ENCODE measurements around the gene SLC6A3.

The SLC6A3 gene

DNA sequence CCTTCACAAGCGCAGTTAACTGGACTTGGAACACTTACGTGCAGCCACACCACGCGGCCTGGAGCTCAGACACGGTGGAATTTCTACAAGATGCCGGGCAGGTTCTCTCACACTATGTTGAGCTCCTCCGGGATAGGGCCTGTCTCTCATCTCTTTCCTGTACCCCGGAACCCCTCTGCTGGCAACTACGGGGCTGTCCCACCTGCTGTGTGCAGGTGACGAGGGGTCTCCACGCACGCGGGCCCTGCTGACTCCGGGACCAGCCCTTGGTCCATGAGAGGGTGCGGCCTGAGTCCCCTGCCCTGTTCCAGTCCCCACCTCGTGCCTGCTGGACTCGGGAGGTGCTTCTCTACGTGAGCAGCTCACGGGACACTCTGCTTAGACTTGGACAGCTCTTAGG is 40.1 kb downstream of the SLC6A3 start:
- no peak for DNase-seq (ENCODE audit: low spot score)
- TF ChIP-seq, protein P1, sequence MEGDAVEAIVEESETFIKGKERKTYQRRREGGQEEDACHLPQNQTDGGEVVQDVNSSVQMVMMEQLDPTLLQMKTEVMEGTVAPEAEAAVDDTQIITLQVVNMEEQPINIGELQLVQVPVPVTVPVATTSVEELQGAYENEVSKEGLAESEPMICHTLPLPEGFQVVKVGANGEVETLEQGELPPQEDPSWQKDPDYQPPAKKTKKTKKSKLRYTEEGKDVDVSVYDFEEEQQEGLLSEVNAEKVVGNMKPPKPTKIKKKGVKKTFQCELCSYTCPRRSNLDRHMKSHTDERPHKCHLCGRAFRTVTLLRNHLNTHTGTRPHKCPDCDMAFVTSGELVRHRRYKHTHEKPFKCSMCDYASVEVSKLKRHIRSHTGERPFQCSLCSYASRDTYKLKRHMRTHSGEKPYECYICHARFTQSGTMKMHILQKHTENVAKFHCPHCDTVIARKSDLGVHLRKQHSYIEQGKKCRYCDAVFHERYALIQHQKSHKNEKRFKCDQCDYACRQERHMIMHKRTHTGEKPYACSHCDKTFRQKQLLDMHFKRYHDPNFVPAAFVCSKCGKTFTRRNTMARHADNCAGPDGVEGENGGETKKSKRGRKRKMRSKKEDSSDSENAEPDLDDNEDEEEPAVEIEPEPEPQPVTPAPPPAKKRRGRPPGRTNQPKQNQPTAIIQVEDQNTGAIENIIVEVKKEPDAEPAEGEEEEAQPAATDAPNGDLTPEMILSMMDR (IDR thresholded peaks at IDR 0.05; ENCODE audit: borderline replicate concordance, control extremely low read depth, extremely low read depth, insufficient read depth, missing control alignments): no peak
- in situ Hi-C loops (cut with MboI; ENCODE audit: low sequenced_read_pairs, unreplicated experiment): no loop called here

DNA sequence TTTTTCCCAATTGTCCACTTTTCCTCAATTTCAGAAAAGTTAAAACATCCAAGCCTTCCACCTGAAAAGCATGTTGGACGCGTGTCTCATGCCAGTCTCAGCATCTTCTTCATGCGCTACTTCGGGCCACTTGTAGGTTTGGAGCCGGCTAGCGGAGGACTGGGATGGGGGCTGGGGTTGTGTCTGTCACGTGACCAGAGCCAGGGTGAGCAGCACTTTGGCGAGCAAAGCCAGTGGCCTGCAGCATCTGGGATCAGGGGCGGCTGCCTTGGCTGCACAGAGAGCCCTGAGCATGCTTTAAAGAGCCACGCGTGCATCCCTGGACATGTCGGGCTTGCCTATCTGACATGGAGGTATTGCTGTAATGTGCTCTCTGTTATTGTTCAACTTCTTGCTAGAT is 41.2 kb downstream of the SLC6A3 start:
- no peak for DNase-seq (ENCODE audit: low spot score)
- TF ChIP-seq, protein P1 (IDR thresholded peaks at IDR 0.05; ENCODE audit: borderline replicate concordance, control extremely low read depth, extremely low read depth, insufficient read depth, missing control alignments): no peak
- in situ Hi-C loops (cut with MboI; ENCODE audit: low sequenced_read_pairs, unreplicated experiment): no loop called here

GRCh38 chr5:1402611-1403255 is 42.5 kb downstream of the SLC6A3 start:
- DNase-seq (ENCODE audit: low spot score): no peak
- TF ChIP-seq, protein P1 (IDR thresholded peaks at IDR 0.05; ENCODE audit: borderline replicate concordance, control extremely low read depth, extremely low read depth, insufficient read depth, missing control alignments): no peak
- in situ Hi-C loops (cut with MboI; ENCODE audit: low sequenced_read_pairs, unreplicated experiment): no loop called here

- DNase-seq (ENCODE audit: low spot score): no peak
- TF ChIP-seq, protein P1 (IDR thresholded peaks at IDR 0.05; ENCODE audit: borderline replicate concordance, control extremely low read depth, extremely low read depth, insufficient read depth, missing control alignments): no peak
- in situ Hi-C loops (cut with MboI; ENCODE audit: low sequenced_read_pairs, unreplicated experiment): no loop called here
These were observed 43.6 kb downstream of the SLC6A3 start for GRCh38 chr5:1401536-1402138.

- in situ Hi-C loops (cut with MboI; ENCODE audit: low sequenced_read_pairs, unreplicated experiment): no loop called here
- TF ChIP-seq, protein P1 (IDR thresholded peaks at IDR 0.05; ENCODE audit: borderline replicate concordance, control extremely low read depth, extremely low read depth, insufficient read depth, missing control alignments): no peak
- DNase-seq (ENCODE audit: low spot score): no peak
These were observed 44.3 kb downstream of the SLC6A3 start for GRCh38 chr5:1400936-1401335.

DNA sequence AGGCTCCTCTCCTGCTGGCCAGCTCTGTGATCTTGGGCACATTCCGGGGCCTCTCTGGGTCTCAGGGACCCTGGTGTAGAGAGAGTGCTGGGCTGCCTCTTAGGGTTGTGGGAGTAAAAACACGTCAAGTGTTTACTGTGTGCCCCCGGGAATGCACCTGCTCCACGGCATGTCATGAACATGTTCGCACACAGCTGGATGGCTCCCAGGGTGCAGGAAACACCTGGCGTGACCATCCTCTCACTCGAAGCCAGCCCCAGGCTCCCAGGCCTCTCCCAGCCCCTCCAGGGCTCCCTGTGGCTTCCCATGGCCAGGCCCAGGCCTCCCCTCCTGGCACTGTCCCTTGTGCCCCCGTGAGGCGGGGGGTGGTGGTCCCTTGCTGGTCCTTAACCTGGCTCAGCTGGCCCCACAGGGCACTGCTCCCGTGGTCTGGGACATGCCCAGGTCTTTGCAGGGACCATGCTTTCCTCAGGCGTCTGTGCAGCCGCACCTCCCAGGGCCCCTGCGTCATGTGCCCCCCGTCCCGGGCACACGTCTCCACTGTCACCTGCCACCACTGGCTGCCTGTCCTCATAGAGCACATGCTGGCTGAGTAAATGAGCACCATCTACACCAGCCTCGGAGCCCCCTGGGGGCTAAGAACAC is 44.9 kb downstream of the SLC6A3 start:
- in situ Hi-C loops (cut with MboI; ENCODE audit: low sequenced_read_pairs, unreplicated experiment): no loop called here
- DNase-seq (ENCODE audit: low spot score): no peak
- TF ChIP-seq, protein P1 (IDR thresholded peaks at IDR 0.05; ENCODE audit: borderline replicate concordance, control extremely low read depth, extremely low read depth, insufficient read depth, missing control alignments): no peak
